Endodermal cell (in vitro differentiated cells): ENCODE results near the gene AKAP8. TPM values are rescaled to one million over a fixed set of nuclear protein-coding genes. Genes with fewer than 3 reads are reported as not detected.

ENCODE experiments used
- DNase-seq: peaks from one replicate; pipeline ENCODE4 v3.0.0-alpha.2; 2017
- H3K27ac ChIP-seq: 2 replicates; pipeline ENCODE4 v1.5.1; 2013; ENCODE audit warnings: mild to moderate bottlenecking, low read depth, low read length, moderate library complexity
- H3K27me3 ChIP-seq: 2 replicates; pipeline ENCODE4 v1.6.1; 2013; ENCODE audit warnings: mild to moderate bottlenecking, low read length, moderate library complexity; ENCODE audit not compliant: insufficient read depth, control insufficient read depth, poor library complexity, severe bottlenecking
- H3K36me3 ChIP-seq: 2 replicates; pipeline ENCODE4 v1.7.0; 2013; ENCODE audit warnings: mild to moderate bottlenecking, low read length, moderate library complexity; ENCODE audit not compliant: control insufficient read depth, insufficient read depth
- H3K4me1 ChIP-seq: one replicate; pipeline ENCODE4 v1.7.0; 2013; ENCODE audit warnings: low read length; ENCODE audit not compliant: control insufficient read depth, insufficient read depth
- H3K4me3 ChIP-seq: 2 replicates; pipeline ENCODE4 v1.5.1; 2013; ENCODE audit warnings: mild to moderate bottlenecking, low read length, moderate library complexity
- H3K9ac ChIP-seq: 2 replicates; pipeline ENCODE4 v1.6.1; 2013; ENCODE audit warnings: mild to moderate bottlenecking, low read length, moderate library complexity; ENCODE audit not compliant: poor library complexity, severe bottlenecking; ENCODE audit errors: extremely low read depth
- H3K9me3 ChIP-seq: 2 replicates; pipeline ENCODE4 v1.6.1; 2013; ENCODE audit warnings: mild to moderate bottlenecking, low read length, moderate library complexity; ENCODE audit not compliant: control insufficient read depth
- H3K27ac Mint-ChIP-seq: 2 replicates; pipeline ENCODE4 v1.8.0; 2020; ENCODE audit warnings: mixed read lengths
- H3K27me3 Mint-ChIP-seq: 2 replicates; pipeline ENCODE4 v1.8.0; 2021; ENCODE audit warnings: mild to moderate bottlenecking, mixed read lengths; ENCODE audit not compliant: insufficient read depth
- H3K36me3 Mint-ChIP-seq: 2 replicates; pipeline ENCODE4 v1.8.0; 2020; ENCODE audit warnings: low read depth, mixed read lengths
- H3K4me1 Mint-ChIP-seq: 2 replicates; pipeline ENCODE4 v1.8.0; 2020; ENCODE audit warnings: mixed read lengths
- H3K4me3 Mint-ChIP-seq: 2 replicates; pipeline ENCODE4 v1.8.0; 2020; ENCODE audit warnings: mild to moderate bottlenecking, moderate library complexity, mixed read lengths
- H3K9me3 Mint-ChIP-seq: 2 replicates; pipeline ENCODE4 v1.8.0; 2020; ENCODE audit warnings: mild to moderate bottlenecking, mixed read lengths
- CTCF ChIP-seq: fragments of 200-600 bp; sonication (generic); conservative IDR thresholded peaks from 2 replicates; pipeline ENCODE4 v1.5.0; 2021; ENCODE audit warnings: antibody characterized with exemption, mild to moderate bottlenecking
- WGBS, 2 experiments: methylation state at CpG; one replicate each; pipeline versions ENCODE4 v1.1.5 to v1.1.7; 2013; ENCODE audit warnings: missing lambda C conversion rate in 2 of 2, mixed read lengths in 1 of 2; ENCODE audit not compliant: insufficient coverage in 1 of 2, insufficient read length in 1 of 2; 5-methylcytosine and 5-hydroxymethylcytosine counted together
- total RNA-seq, 2 donors: library from RNA; stranded (reverse); fragmentation: NEBNext Ultra II Directional in 1 of 2; extraction: Animal tissue kit (Norgen Biotek cat#: 25700) in 1 of 2; gene quantifications; 2 replicates in 1 of 2; 3 replicates in 1 of 2; pipeline ENCODE4 v1.2.1, GENCODE V29; 2021

Gene AKAP8
- total RNA-seq, 2 donors from 2014 or later: 34.9 to 39.6 TPM

- Histone ChIP-seq H3K9me3 (no peaks in the 10 kb centered on the region), H3K9ac (no peak overlapping the region), H3K4me1 (peaks cover 10% of the 10 kb centered on the region), H3K36me3 (peaks cover 65% of the 10 kb centered on the region), H3K27me3 (no peaks in the 10 kb centered on the region), H3K4me3 (no peak overlapping the region), H3K27ac (no peak overlapping the region)
- peaks cover 56% of the 10 kb centered on the region for H3K36me3 Mint-ChIP-seq
- TF ChIP-seq CTCF: no peak
- no peaks in the 10 kb centered on the region for H3K9me3 Mint-ChIP-seq
- no peak overlapping the region for H3K27ac Mint-ChIP-seq
- peaks cover 11% of the 10 kb centered on the region for H3K4me1 Mint-ChIP-seq
- WGBS, 2 experiments: 97 to 98% methylated on average over 7 to 17 of the region's 17 CpGs
- peak; percentile 36 for DNase-seq
- H3K27me3 Mint-ChIP-seq: no peaks in the 10 kb centered on the region
- no peak overlapping the region for H3K4me3 Mint-ChIP-seq
Observed at GRCh38 chr19:15401397-15401710, 21.8 kb upstream of the AKAP8 start.

- no peak overlapping the region for H3K4me3 Mint-ChIP-seq
- Histone ChIP-seq H3K9me3 (no peaks in the 10 kb centered on the region), H3K9ac (no peak overlapping the region), H3K36me3 (peaks cover 70% of the 10 kb centered on the region), H3K27ac (no peak overlapping the region), H3K4me3 (no peak overlapping the region), H3K4me1 (peaks cover 10% of the 10 kb centered on the region), H3K27me3 (no peaks in the 10 kb centered on the region)
- H3K4me1 Mint-ChIP-seq: peaks cover 11% of the 10 kb centered on the region
- H3K27me3 Mint-ChIP-seq: no peaks in the 10 kb centered on the region
- H3K36me3 Mint-ChIP-seq: peaks cover 57% of the 10 kb centered on the region
- no peaks in the 10 kb centered on the region for H3K9me3 Mint-ChIP-seq
- no peak overlapping the region for H3K27ac Mint-ChIP-seq
- DNase-seq: peak; percentile 22
- no peak for TF ChIP-seq CTCF
- 94 to 95% methylated on average over 17 to 29 of the region's 29 CpGs for WGBS, 2 experiments
Observed at GRCh38 chr19:15400521-15401396, 21.2 kb upstream of the AKAP8 start.

- H3K27ac ChIP-seq: no peak overlapping the region
- no peak overlapping the region for H3K9ac ChIP-seq
- no peaks in the 10 kb centered on the region for H3K27me3 ChIP-seq
- H3K9me3 Mint-ChIP-seq: no peaks in the 10 kb centered on the region
- DNase-seq: peak; percentile 28
- H3K27me3 Mint-ChIP-seq: no peaks in the 10 kb centered on the region
- H3K36me3 ChIP-seq: peaks cover 71% of the 10 kb centered on the region
- H3K4me1 Mint-ChIP-seq: peaks cover 5% of the 10 kb centered on the region
- no peak overlapping the region for H3K27ac Mint-ChIP-seq
- H3K36me3 Mint-ChIP-seq: peaks cover 62% of the 10 kb centered on the region
- H3K4me3 ChIP-seq: no peak overlapping the region
- TF ChIP-seq CTCF: no peak
- 95 to 97% methylated on average over 11 to 14 of the region's 14 CpGs for WGBS, 2 experiments
- H3K9me3 ChIP-seq: no peaks in the 10 kb centered on the region
- H3K4me1 ChIP-seq: peaks cover 6% of the 10 kb centered on the region
- H3K4me3 Mint-ChIP-seq: no peak overlapping the region
Observed at GRCh38 chr19:15399635-15400034, 20.0 kb upstream of the AKAP8 start.
